Stomach (tissue), 9 donors: ENCODE results near the gene PIM1. TPM values are rescaled to one million over a fixed set of nuclear protein-coding genes. Genes with fewer than 3 reads are reported as not detected.
"Not testable (repeated sequence)": the region's sequence is repeated elsewhere in the genome, so short reads cannot be mapped to it uniquely, and the experiment has no call there.

Source experiments
- DNase-seq, 2 donors: peaks; one replicate each; pipeline versions ENCODE4 v3.0.0 to v3.0.0-alpha.2; 2013 to 2019
- H3K27ac ChIP-seq, 5 donors: fragments of 200-600 bp in 4 of 5; sonication (generic) in 4 of 5; one replicate each; pipeline ENCODE4 v1.5.1; 2013 to 2019; ENCODE audit warnings: mild to moderate bottlenecking in 1 of 5, moderate library complexity in 1 of 5
- H3K27me3 ChIP-seq, 3 donors: fragments of 200-600 bp; sonication (generic); one replicate each; pipeline ENCODE4 v1.5.1; 2017 to 2019; ENCODE audit warnings: mixed run types in 1 of 3
- H3K36me3 ChIP-seq, 4 donors: fragments of 200-600 bp; sonication (generic); 1 replicate in 3 of 4; 2 replicates in 1 of 4; pipeline ENCODE4 v1.5.1; 2016 to 2019
- H3K4me1 ChIP-seq, 4 donors: fragments of 200-600 bp; sonication (generic); one replicate each; pipeline ENCODE4 v1.5.1; 2016 to 2019
- H3K4me3 ChIP-seq, 4 donors: fragments of 200-600 bp; sonication (generic) in 3 of 4; one replicate each; pipeline ENCODE4 v1.5.1; 2016 to 2019; ENCODE audit warnings: mild to moderate bottlenecking in 1 of 4
- H3K9me3 ChIP-seq, 4 donors: fragments of 200-600 bp; sonication (generic); one replicate each; pipeline ENCODE4 v1.5.1; 2016 to 2019
- CTCF ChIP-seq, 7 experiments: fragments of 450-650 bp in 4 of 7; fragments of 200-600 bp in 3 of 7; sonication (generic) in 3 of 7; IDR thresholded peaks; one replicate each; pipeline ENCODE4 v1.5.1; 2016 to 2019; ENCODE audit warnings: antibody characterized with exemption in 7 of 7, control low read depth in 2 of 7, mild to moderate bottlenecking in 1 of 7
- EP300 ChIP-seq: sonication (generic); formaldehyde crosslinking; IDR thresholded peaks from one replicate; pipeline ENCODE4 v1.6.1; 2017; ENCODE audit warnings: antibody characterized with exemption
- POLR2A ChIP-seq, 4 donors: fragments of 450-650 bp; IDR thresholded peaks; one replicate each; pipeline ENCODE4 v1.6.1; 2016; ENCODE audit warnings: antibody characterized with exemption in 4 of 4, control low read depth in 2 of 4, mild to moderate bottlenecking in 1 of 4, moderate library complexity in 1 of 4
- POLR2AphosphoS5 ChIP-seq, 3 donors: sonication (generic); formaldehyde crosslinking; IDR thresholded peaks; one replicate each; pipeline ENCODE4 v1.6.1; 2016; ENCODE audit warnings: antibody characterized with exemption in 3 of 3
- WGBS, 5 donors: extraction: QIAGEN DNeasy Blood & Tissue Kit in 3 of 5; methylation state at CpG; one replicate each; pipeline versions ENCODE4 v1.1.5 to v1.1.7; 2013 to 2018; 5-methylcytosine and 5-hydroxymethylcytosine counted together
- intact Hi-C: fragments of 100-400 bp; cut with DNase I; formaldehyde crosslinking; loops from one replicate; pipeline ENCODE4 v1.15.1; 2023; ENCODE audit warnings: low total_unique reads
- polyA plus RNA-seq, 3 donors: library from polyadenylated mRNA; stranded (reverse); fragments of 200-250 nt; gene quantifications; one replicate each; pipeline ENCODE4 v1.2.3, GENCODE V29; 2013
- total RNA-seq, 5 donors: library from RNA; depleted of rRNA; stranded (reverse); fragments of >200 nt; gene quantifications; one replicate each; pipeline versions ENCODE4 v1.1.0 to v1.2.3, GENCODE V29; 2014 to 2016
- donor health status: healthy with polysubstance abuse.
- donor health status: Bipolar disorder and iron deficiency.
- donor health status: healthy.

The PIM1 gene
- total and polyA plus RNA-seq, 8 donors: 9.8 to 59.1 (median 22.6) TPM

- no peak overlapping the region for H3K4me3 ChIP-seq
- no peak for TF ChIP-seq POLR2AphosphoS5 (IDR thresholded peaks at IDR 0.05)
- no peak for TF ChIP-seq CTCF (IDR thresholded peaks at IDR 0.05)
- peaks cover 7 to 55% (median 18%) of the 10 kb centered on the region in 4 donors for H3K4me1 ChIP-seq
- peaks cover 23 to 33% (median 31%) of the 10 kb centered on the region in 4 donors for H3K36me3 ChIP-seq
- no peak overlapping the region for H3K27ac ChIP-seq
- DNase-seq: no peak
- H3K27me3 ChIP-seq: no peaks in the 10 kb centered on the region
- H3K9me3 ChIP-seq: no peaks in the 10 kb centered on the region
- intact Hi-C loops: no loop called here
- WGBS, 5 donors: 81 to 94% (median 84%) methylated on average over 8 of the region's 8 CpGs
Measured at GRCh38 chr6:37177935-37178517, 8.1 kb downstream of the PIM1 start.

- H3K36me3 ChIP-seq: peaks cover 3 to 12% (median 11%) of the 10 kb centered on the region in 4 donors
- H3K27ac ChIP-seq: no peak overlapping the region
- 80 to 92% (median 85%) methylated on average over 2 of the region's 2 CpGs for WGBS, 5 donors
- no peaks in the 10 kb centered on the region for H3K27me3 ChIP-seq
- intact Hi-C loops: no loop called here
- no peak for DNase-seq
- H3K4me3 ChIP-seq: no peak overlapping the region
- TF ChIP-seq POLR2A (IDR thresholded peaks at IDR 0.05): no peak
- TF ChIP-seq EP300: no peak
- no peak for TF ChIP-seq CTCF (IDR thresholded peaks at IDR 0.05)
- no peak for TF ChIP-seq POLR2AphosphoS5 (IDR thresholded peaks at IDR 0.05)
- H3K4me1 ChIP-seq: peaks cover 0 to 44% (median under 1%) of the 10 kb centered on the region in 4 donors
- no peaks in the 10 kb centered on the region for H3K9me3 ChIP-seq
Measured at GRCh38 chr6:37180075-37180474, 10.1 kb downstream of the PIM1 start.

DNA sequence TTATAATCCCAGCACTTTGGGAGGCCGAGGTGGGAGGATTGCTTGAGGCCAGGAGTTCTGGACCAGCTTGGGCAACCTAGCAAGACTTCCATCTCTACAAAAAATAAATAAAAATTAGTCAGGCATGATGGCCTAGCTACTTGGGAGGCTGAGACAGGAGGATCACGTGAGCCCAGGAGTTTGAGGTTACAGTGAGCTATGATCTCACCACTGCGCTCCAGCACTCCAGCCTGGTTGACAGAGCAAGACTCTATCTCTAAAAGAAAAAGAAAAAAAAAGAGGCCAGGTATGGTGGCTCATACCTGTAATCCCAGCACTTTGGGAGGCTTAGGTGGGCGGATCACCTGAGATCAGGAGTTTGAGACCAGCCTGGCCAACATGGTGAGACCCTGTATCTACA, 10.7 kb downstream of the PIM1 start:
- H3K9me3 ChIP-seq, H3K27ac ChIP-seq, DNase-seq, intact Hi-C loops, H3K36me3 ChIP-seq, H3K4me3 ChIP-seq, H3K27me3 ChIP-seq: not testable (repeated sequence)
- H3K4me1 ChIP-seq: peaks cover 0 to 38% (median 0%) of the 10 kb centered on the region in 4 donors
- 91 to 94% (median 92%) methylated on average over 4 of the region's 4 CpGs for WGBS, 5 donors

- Histone ChIP-seq H3K36me3 (no peaks in the 10 kb centered on the region), H3K27ac (peak overlapping the region in 4 of 5 donors; percentile 29 to 82 (median 51)), H3K4me1 (peaks cover 0 to 27% (median 0%) of the 10 kb centered on the region in 4 donors), H3K27me3 (no peaks in the 10 kb centered on the region), H3K4me3 (no peak overlapping the region), H3K9me3 (no peaks in the 10 kb centered on the region)
- 65 to 82% (median 76%) methylated on average over 8 of the region's 8 CpGs for WGBS, 5 donors
- no peak for TF ChIP-seq POLR2A (IDR thresholded peaks at IDR 0.05)
- no peak for TF ChIP-seq CTCF (IDR thresholded peaks at IDR 0.05)
- TF ChIP-seq EP300: no peak
- TF ChIP-seq POLR2AphosphoS5 (IDR thresholded peaks at IDR 0.05): peak in 1 of 3 donors; percentile 38
- intact Hi-C loops: no loop called here
- DNase-seq: peak; percentile 37 to 65
Measured at GRCh38 chr6:37182736-37183590, 13.0 kb downstream of the PIM1 start.

- H3K27me3 ChIP-seq, DNase-seq, intact Hi-C loops, H3K36me3 ChIP-seq, H3K9me3 ChIP-seq, H3K4me3 ChIP-seq: not testable (repeated sequence)
- Histone ChIP-seq H3K27ac (peak overlapping the region in 2 of 5 donors; percentile 7 to 30), H3K4me1 (peaks cover 0 to 27% (median 0%) of the 10 kb centered on the region in 4 donors)
- 66 to 87% (median 83%) methylated on average over 6 of the region's 6 CpGs for WGBS, 5 donors
Measured at GRCh38 chr6:37185949-37186720, 16.2 kb downstream of the PIM1 start.
